H1 (cell line): ENCODE measurements around the gene CST5.

Source experiments
- ASH2L ChIP-seq: fragments of 200-600, 300-600 bp; sonication (generic); IDR thresholded peaks from one replicate; pipeline ENCODE4 v1.7.1; 2017; ENCODE audit warnings: low read length
- GTF2F1 ChIP-seq: IDR thresholded peaks from 2 replicates; pipeline ENCODE4 v1.6.1; 2012; ENCODE audit warnings: low read depth, low read length, improper control_type of control experiment, borderline replicate concordance
- POLR2A ChIP-seq, 2 experiments: IDR thresholded peaks; 1 replicate in 1 of 2; 2 replicates in 1 of 2; pipeline ENCODE4 v1.6.1; 2011; ENCODE audit warnings: low read depth in 2 of 2, low read length in 2 of 2, mild to moderate bottlenecking in 2 of 2; ENCODE audit errors: control extremely low read depth in 1 of 2
- POLR2AphosphoS5 ChIP-seq: IDR thresholded peaks from 2 replicates; pipeline ENCODE4 v1.6.1; 2011; ENCODE audit warnings: low read depth, low read length
- RAD21 ChIP-seq, 2 experiments: IDR thresholded peaks in 1 of 2; conservative IDR thresholded peaks in 1 of 2; 2 replicates each; pipeline ENCODE4 v1.6.1; 2011; ENCODE audit warnings: low read depth in 2 of 2, low read length in 2 of 2, improper control_type of control experiment in 1 of 2, inconsistent platforms in 1 of 2, mild to moderate bottlenecking in 1 of 2, moderate library complexity in 1 of 2
- SP1 ChIP-seq: IDR thresholded peaks from 2 replicates; pipeline ENCODE4 v1.6.1; 2011; ENCODE audit warnings: low read depth, low read length
- SUZ12 ChIP-seq: fragments of 200-600 bp; sonication (generic); IDR thresholded peaks from 2 replicates; pipeline ENCODE4 v1.6.1; 2012; ENCODE audit warnings: mild to moderate bottlenecking, inconsistent platforms, low read length, moderate library complexity, mixed read lengths
- YY1 ChIP-seq: IDR thresholded peaks from 2 replicates; pipeline ENCODE4 v1.6.1; 2011; ENCODE audit warnings: low read depth, mild to moderate bottlenecking, low read length
- TF ChIP-seq, protein P1 (sequence below), 3 experiments: IDR thresholded peaks; 1 replicate in 2 of 3; 2 replicates in 1 of 3; pipeline versions ENCODE4 v1.5.1 to v1.6.1; 2011; ENCODE audit warnings: low read length in 3 of 3, mild to moderate bottlenecking in 3 of 3, inconsistent platforms in 2 of 3, low read depth in 1 of 3, moderate library complexity in 1 of 3; ENCODE audit not compliant: insufficient read depth in 1 of 3; ENCODE audit errors: control extremely low read depth in 1 of 3

DNA sequence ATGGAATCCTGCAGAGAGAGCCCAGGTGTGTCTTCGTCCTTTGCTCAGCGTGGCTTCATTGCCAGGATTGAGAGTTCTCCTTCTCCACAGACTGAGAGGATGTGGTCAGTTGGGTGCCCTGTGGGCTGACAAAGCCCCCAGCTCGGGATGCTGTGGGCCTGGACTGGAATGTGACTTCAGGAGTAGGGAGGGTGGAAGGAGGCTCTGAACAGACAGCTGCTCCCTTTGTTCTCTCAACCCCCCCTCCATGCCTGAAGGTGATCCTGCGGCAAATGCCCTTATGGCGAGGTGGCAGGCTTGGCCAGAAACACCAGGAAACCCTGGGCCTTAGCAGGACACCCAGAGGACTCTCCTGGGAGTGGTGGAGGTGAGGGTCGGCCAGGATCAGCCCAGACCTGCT is 1.8 kb upstream of the CST5 start:
- TF ChIP-seq, protein P1, sequence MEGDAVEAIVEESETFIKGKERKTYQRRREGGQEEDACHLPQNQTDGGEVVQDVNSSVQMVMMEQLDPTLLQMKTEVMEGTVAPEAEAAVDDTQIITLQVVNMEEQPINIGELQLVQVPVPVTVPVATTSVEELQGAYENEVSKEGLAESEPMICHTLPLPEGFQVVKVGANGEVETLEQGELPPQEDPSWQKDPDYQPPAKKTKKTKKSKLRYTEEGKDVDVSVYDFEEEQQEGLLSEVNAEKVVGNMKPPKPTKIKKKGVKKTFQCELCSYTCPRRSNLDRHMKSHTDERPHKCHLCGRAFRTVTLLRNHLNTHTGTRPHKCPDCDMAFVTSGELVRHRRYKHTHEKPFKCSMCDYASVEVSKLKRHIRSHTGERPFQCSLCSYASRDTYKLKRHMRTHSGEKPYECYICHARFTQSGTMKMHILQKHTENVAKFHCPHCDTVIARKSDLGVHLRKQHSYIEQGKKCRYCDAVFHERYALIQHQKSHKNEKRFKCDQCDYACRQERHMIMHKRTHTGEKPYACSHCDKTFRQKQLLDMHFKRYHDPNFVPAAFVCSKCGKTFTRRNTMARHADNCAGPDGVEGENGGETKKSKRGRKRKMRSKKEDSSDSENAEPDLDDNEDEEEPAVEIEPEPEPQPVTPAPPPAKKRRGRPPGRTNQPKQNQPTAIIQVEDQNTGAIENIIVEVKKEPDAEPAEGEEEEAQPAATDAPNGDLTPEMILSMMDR (IDR thresholded peaks at IDR 0.05; ENCODE audit: control extremely low read depth in 1 of 3, insufficient read depth in 1 of 3, low read depth in 1 of 3, low read length in 3 of 3): no peak
- TF ChIP-seq POLR2AphosphoS5: no peak
- TF ChIP-seq GTF2F1: no peak
- TF ChIP-seq POLR2A (IDR thresholded peaks at IDR 0.05; ENCODE audit: control extremely low read depth in 1 of 2, low read depth in 2 of 2, low read length in 2 of 2): no peak
- no peak for TF ChIP-seq SP1
- TF ChIP-seq YY1: no peak
- no peak for TF ChIP-seq SUZ12
- no peak for TF ChIP-seq ASH2L
- TF ChIP-seq RAD21 (IDR thresholded peaks at IDR 0.05 in 1 of 2, conservative IDR thresholded peaks at IDR 0.05 in 1 of 2; ENCODE audit: low read depth in 2 of 2, low read length in 2 of 2): no peak
